Stromal cell of bone marrow (primary cell): ENCODE results near the gene APBB1.
"Not testable (repeated sequence)": the region's sequence is repeated elsewhere in the genome, so short reads cannot be mapped to it uniquely, and the experiment has no call there.

Experiments used
- DNase-seq: peaks from one replicate; pipeline ENCODE4 v3.0.0-alpha.2; 2012; ENCODE audit warnings: low read depth

Gene APBB1

DNA sequence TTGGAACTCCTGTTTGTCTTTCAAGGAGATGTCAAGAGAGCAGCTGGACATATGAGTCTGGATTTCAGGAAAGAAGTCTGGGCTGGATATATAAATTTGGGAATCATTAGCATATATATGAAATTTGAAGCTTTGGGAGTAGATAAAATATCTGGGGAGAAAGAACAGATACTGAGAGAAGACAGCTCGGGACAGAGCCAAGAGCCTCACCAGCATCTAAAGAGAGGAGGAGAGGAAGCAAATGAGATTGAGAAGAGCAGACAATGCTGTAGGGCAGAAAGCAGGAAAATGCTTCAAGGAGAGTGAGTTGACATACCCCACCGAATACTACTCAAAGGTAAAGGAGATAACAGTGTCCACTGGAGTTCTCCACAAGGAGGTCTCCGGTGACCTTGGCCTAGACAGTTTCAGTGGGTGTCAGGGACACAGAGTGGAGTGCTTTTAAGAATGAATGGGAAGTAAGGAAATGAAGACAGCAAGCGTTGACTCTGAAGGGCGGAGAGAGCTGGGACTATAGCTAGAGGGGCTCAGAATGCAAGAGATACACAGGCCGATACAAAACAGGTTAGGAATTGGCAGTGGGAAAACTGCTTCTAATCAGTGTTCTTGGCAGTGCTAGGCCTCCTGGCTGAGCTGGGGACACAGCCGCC is 862 bp downstream of the APBB1 start:
- DNase-seq: no peak

DNA sequence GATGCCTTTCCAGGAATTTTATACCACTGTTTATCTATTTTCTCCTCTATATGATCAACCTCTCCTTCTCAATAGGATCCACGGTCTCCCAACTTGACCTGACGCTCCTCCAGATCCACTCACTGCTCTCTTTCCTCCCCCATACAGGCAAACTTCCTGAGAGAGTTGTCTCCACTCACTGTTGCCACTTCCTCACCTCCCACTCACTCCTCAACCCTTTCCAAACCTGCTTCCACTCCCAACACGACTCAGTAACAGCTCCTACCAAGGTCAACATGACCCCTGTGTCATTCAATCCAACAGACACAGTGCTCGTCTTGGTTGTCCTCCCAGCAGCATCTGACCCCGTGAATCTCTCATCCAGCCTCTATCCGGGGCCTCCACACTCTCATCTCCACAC is 3.1 kb downstream of the APBB1 start:
- DNase-seq: no peak

DNA sequence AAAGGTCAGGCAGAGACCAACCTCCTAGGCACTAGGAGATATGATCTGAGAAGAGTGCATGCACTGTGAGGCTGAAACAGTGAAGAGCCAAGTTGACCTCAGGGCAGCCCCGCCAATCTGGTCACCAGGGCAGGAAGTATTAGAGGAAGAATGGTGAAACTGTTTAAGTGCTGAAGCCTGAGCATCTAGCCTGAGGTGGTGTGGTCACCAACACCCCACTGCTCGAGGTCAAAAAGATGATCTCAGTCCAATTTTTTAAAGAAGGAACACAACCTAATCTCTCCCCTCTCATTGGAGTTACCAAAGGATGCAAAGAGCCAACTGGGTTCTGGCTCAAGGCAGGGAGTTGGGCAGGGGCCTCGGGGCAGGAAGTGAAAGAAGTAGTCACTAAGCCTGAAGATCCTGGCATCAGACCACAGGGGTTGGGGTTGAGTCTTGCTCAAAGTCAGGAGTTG is 4.0 kb downstream of the APBB1 start:
- no peak for DNase-seq

DNA sequence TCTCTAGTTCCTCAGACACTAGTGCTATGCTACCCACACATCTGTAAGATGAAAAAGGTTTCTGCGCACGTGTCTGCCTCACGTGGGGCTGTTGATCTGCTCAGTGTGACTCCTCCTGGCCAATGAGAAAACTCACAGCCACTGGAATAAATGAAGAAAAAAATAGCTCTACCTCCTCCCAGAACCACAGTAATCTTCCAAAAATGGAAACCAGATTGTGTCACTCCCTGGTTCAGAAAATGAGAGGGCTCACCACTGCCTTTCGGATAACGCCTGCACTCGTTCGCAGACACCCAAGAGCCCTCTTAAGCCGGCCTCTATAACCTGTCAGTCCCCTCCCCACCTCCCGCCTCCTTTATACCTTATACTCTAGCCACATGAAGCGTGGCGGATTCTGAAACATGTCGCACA is 5.1 kb downstream of the APBB1 start:
- DNase-seq: no peak

DNA sequence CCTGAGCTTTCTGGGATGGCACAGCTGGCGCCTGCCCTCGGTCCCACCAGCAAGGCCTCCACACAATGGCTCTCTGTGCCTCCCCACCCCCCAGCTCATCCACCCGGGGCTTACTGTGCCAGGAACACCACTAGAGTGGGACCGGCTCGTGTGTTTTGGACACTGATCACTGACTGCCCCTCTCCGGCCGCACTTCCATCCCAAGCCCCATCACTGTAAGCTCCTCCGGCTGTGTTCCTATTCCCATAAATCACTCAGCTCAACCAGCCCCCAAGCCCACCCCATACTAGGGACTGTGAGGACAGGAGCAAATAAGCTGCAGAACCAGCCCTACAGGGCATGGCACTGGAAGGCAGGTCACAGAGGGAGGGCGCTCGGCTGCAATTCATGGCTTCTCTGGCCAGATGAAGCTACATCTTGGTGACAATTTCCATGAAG is 7.3 kb downstream of the APBB1 start:
- DNase-seq: no peak

DNA sequence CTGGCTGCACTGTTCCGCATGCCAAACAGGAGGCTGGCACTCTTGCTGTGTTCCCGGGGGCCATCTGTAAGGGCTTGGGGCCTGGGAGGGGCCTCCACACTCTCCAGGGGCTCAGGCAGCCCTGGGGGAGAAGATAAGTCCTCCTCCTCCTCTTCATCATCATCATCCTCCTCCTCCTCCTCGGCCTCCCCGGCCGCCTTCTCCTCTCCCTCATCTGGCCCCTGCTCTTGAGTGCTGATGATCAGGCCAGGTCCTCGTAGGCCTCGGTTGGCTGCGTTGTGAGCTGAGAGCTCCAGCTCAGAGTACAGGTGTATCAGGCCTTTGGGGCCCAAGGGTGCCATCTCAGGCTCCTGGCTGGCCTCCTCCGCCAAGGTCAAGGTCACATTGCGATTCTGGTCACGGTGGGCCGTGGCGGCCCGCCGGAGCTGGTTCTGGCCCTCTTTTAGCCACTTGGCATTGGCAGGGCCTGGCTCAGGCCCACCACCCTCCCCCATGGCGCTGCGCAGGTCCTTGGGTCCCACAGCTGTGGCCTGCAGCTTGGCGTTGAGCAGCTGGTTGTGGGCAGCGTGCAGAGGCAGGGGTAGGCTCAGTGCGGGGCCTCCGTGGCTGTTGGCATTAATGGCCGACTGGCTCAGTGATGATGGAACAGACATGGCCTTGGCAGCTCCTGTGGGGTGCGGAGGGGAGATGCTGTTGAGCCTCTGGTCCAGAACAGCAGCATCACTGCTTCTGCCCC is 8.0 kb downstream of the APBB1 start:
- DNase-seq: no peak

DNA sequence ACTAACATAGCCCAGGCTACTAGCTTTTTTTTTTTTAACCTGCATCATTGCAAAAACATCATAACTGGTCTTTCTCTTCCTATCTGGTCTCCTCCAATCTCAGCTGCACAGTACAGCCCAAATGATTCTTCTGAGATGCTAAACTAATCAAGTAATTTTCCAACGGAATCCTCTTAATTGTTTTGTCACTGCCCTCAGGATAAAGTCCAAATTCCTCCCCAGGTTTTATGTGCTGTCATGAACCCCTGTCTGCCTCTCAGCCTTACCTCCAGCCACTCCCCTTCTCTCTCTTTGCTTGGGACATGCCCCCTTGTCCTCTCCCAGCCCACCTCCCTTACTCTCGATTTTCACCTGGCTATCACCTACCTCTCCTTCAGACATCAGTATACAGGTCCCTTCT is 12.5 kb downstream of the APBB1 start:
- no peak for DNase-seq

DNA sequence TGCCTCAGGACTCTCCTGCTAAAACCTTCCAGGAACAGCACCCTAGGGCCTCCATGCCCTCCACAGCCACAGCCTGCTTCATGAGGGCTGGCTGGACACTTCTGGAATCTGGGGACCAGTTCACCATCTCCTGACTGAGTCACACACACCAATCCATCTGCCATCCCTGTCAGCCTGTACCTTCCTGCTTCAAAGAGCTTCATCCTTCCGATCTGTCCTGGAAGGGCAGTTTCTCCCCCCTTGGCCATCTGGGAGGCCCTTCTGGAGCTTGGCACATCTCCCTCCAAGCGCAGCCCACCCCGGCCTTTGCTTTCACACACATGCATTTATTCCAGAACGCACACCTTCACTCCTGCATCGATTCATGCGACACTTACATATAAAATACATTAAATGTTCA is 13.0 kb downstream of the APBB1 start:
- DNase-seq: no peak

DNA sequence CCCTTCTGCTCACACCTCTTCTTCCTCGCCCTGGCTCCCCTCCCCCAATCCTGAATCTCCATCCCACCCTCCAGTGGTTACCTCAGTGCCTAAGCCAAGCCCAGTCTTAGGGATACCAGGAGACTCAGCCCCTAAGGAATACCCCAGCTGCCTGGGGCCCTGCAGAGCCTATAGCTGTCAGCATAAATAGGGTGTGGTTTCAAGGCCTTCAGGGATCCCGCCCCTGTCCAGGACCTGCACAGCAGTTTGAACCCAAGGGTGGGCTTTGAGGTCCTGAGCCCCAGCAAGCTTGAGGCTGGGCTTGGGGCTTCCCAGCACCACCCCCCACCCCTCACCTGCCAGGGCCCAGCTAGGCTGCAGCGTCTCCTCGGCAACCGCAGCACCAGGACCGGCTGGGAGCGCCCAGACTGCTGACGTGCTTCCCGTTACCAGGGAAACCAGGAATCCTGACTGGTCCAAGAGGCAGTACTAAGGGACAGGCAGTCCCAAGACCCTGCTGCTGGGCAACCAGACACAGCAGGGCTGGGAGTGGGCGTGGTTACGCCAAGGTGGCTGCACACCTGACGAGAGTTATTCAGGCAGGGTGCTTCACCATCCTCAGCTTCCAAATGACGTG is 13.7 kb downstream of the APBB1 start:
- no peak for DNase-seq

DNA sequence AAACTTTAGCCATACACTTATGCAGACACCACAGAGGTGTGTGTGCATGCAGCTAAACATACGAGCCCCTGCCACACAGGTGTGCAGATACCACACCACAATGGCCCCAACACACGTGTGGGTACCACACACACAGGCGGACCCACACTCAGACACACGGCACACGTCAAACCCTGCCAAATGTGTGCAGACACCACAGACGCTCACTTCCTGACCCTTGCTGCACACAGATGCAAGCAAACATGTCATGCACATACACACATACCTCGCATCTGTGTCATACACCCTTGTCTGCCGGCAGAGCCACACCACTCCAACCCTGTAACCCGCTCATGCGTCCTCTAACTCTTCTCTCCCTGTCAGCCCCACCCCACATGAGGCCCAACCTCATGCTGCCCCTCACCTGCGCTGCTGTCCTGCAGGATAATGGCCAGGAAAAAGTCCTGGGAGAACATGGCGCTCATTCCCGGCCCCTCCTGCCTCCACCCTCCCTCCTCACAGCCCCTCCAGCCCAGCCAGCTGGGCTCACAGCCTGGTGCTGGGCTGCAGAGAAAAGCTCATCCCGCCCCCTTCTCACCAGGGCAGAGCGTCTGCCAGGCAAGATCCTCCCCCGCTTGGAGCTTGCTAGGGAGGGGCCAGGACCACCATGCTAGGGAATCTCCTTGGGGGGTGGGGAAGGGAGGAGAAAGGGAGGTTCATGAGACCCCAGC is 14.4 kb downstream of the APBB1 start:
- no peak for DNase-seq

DNA sequence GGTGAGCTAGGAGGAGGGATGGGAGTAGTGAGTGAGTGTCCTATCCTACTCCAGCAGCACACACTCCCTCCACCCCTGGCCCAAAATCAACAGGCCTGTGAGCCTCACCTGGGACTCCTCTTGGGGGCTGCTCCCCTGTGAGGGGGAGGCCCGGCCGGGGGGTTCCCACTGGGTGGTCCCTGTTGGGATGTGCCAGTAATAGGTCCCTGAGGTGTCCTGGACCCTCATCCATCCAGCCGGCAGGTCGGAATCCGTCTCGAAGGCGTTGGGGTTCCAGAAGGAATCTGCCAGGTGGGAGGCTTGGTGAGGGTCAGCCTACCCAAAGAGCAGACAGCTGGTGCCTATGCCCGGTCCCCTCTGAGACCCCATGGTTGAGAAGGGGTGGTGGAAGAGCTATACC is 15.4 kb downstream of the APBB1 start:
- no peak for DNase-seq

DNA sequence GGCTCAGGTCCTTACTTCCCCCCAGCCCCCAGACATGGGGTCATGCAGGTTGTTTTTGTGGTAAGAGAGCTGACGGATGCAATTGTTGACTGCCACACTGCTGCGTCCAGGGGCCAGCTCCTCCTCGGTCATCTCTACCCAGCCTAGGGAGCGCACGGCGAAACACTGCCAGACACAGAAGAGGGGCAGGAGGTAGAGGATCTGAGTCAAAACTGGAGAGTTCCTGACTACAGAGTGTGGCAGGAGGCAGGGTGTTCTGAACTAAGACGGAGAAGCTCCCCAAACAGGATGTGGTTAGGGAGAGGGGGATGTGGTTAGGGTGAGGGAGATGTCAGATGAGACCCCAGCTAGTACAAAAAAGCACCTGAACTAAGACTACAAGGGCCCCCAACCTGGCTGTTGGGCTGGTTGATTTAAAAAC is 16.3 kb downstream of the APBB1 start:
- no peak for DNase-seq

DNA sequence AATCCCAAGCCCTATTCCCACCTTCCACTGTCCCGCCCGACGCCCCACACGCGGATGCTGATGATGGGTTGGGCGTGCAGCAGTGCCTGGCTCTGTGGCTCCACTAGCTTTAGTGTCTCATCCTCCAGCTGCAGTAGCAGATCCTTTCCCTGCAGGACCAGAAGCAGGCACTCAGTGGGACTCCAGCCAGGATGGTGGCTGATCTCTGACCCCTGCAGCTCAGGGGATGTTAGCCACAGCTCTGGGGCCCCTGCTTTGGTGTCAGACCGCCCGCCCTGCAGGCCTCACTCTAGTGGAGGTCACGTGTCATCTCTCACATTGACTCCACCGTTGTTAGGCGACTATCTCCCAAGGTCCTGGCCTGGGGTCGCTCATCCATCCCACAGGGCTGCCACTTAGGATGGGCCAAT is 16.8 kb downstream of the APBB1 start:
- no peak for DNase-seq

DNA sequence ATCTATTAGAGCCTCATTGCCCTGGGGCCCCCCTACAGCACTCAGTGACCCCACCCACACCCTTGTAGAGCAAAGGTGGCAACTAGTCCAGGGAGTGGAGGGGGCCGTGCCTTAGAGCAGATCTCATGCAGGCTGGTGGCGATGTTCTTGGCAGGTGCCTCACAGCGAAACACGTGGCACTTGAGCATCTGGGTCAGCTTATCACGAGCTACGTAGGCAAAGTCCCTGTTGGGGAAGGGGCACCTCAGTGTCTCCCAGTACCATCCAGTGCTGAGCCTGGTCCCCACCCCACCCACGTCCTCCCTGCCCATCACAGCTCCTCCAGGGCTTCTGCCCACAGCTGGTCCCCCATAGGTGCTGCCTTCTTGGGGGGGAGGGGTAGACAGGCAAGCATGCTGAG is 17.4 kb downstream of the APBB1 start:
- no peak for DNase-seq

DNA sequence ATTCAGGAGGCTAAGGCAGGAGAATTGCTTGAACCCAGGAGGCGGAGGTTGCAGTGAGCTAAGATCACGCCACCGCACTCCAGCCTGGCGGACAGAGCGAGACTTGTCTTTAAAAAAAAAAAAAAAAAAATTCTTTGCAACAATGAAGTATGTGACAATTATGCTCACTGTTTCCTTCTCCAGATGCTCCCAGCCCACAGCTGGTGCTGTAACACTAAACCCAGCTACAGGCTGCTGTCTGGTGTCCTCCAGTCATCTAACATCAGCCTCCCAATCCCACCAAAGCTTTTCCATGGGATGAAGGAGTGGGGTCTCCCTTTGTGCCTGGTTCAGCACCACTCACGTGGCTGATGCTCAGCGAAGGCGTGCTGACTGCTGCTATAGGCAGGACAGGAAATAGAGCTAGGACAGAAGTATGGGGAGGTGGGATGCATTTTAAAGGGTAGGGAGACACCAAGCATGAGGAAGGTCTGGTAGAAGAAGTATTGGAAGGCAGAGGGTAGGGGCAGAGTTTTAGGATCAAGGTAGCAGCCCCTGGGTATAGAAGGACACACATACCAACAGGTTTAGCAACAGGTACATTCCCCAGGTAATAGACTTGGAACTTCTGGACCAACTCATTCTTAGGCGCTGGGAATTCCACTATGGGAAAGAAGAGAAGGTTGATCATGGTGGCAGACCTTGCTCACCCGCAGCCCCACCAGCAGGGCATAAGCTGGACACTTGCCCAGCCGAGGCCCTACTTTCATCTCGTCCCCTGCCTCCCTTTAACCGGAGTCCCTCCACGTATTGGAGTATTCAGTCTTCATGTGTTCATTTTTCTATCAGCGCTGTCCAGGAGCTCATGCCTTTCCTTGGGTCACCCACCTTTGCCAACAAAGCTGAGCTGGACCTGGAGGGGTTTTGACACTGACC is 18.2 kb downstream of the APBB1 start:
- no peak for DNase-seq

DNA sequence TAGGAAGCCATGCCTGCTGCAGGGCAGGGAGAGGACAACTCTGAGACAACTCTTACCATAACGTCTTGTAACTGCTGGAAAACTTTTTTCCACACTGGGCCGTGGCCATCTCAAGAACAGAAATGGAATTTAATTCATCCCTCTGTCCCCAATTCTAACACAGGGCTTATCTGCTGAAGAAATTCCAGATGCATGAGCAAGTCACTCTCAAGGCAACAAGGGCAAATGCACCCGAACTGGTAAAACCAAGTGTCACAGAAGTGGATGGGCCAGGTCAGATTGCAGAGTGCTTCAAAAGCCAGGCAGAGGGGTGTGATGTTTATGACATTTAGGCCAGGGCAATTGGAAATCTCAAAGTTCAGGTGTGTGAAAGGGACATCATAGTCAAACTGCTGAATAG is 21.3 kb downstream of the APBB1 start:
- no peak for DNase-seq

DNA sequence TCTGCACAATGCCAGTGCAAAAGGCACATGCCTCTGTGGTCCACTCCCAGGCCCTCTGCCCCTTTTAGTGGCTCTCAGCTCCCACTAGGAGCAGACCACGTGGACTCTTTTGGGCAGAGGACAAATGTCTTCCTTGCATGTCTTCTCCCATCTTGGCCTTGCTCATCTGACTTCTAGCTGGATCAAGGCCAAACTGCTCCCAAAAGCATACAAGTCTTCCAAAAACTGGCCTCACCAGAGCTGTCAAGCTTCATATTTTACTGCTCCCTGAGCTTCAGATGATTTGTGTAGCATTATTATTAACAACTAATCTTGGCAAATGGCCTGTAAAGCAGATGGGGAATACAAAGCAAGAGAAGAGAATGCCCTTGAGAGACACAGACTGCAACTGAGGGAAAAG is 21.7 kb downstream of the APBB1 start:
- no peak for DNase-seq

DNA sequence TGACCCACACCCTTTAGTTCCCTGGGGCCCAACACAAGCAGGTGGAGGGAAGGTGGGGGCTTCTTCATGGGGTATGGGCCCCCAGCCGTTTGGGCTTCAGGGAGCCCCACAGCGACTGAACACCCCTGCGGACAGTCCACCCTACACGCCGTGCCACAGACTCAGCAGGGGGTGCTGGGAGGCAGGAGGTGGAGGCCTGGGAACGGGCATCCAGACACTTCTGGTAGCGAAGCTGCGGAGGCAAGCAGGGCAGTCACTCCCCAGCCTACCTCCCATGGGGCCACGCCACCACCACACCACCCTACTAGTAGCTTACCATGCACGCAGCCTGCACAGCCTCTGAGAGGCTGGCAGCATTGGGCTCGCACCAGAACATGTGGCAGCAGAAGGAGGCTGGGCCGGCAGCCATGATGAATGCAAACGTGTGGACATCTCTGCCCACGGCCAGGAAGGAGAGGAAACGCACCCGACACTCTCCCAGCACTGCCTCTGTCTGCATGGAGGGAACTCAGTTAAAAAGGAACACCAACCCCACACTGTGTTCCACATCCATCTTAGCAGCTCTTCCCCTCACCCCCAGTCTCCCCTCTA is 23.3 kb downstream of the APBB1 start:
- no peak for DNase-seq

DNA sequence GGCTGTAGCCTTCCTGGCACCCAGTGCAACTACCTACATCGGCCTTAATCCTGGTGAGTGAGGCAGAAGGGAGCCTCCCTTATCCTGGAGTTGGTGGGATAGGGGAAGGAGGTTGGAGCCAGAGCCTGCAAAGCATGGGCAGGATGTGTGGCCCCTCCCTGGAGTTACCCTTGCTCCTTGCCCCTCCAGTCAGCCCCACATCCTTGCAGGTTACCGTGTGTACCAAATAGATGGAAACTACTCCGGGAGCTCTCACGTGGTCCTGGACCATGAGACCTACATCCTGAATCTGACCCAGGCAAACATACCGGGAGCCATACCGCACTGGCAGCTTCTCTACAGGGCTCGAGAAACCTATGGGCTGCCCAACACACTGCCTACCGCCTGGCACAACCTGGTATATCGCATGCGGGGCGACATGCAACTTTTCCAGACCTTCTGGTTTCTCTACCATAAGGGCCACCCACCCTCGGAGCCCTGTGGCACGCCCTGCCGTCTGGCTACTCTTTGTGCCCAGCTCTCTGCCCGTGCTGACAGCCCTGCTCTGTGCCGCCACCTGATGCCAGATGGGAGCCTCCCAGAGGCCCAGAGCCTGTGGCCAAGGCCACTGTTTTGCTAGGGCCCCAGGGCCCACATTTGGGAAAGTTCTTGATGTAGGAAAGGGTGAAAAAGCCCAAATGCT is 24.8 kb downstream of the APBB1 start:
- no peak for DNase-seq

DNA sequence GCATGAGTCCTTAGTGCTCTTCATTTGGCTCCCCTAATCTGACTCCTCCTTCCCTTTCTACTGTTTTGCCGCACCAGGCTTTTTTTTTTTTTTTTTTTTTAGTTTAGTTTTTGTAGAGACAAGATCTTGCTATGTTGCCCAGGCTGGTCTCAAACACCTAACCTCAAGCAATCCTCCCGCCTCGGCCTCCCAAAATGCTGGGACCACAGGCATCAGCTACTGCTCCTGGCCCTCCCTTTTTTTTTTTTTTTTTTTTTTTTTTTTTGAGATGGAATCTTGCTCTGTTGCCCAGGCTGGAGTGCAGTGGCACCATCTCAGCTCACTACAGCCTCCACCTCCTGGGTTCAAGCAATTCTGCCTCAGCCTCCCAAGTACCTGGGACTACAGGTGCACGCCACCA is 26.6 kb downstream of the APBB1 start:
- DNase-seq: not testable (repeated sequence)
